Neural progenitor cell (in vitro differentiated cells): ENCODE measurements around the gene MMD2. TPM values are rescaled to one million over a fixed set of nuclear protein-coding genes. Genes with fewer than 3 reads are reported as not detected.

ENCODE experiments used
- DNase-seq: peaks from one replicate; pipeline ENCODE4 v3.0.0-alpha.2; 2016; ENCODE audit warnings: low spot score
- H2AFZ ChIP-seq: fragments of 200-600 bp; sonication (generic); replicated peaks from 2 replicates; pipeline ENCODE4 v1.6.1; 2016; ENCODE audit warnings: antibody characterized with exemption
- H3F3A ChIP-seq: fragments of 200-600 bp; sonication (generic); 2 replicates; pipeline ENCODE4 v1.6.1; 2016; ENCODE audit warnings: antibody characterized with exemption, low read depth
- H3K27ac ChIP-seq: fragments of 200-600 bp; sonication (generic); 2 replicates; pipeline ENCODE4 v1.5.1; 2016; ENCODE audit warnings: mild to moderate bottlenecking
- H3K27me3 ChIP-seq: fragments of 200-600 bp; sonication (generic); 2 replicates; pipeline ENCODE4 v1.6.1; 2016; ENCODE audit warnings: mild to moderate bottlenecking, moderate library complexity
- H3K36me3 ChIP-seq: fragments of 200-600 bp; sonication (generic); 2 replicates; pipeline ENCODE4 v1.5.1; 2016
- H3K4me1 ChIP-seq: fragments of 200-600 bp; sonication (generic); 2 replicates; pipeline ENCODE4 v1.6.1; 2016; ENCODE audit warnings: mixed run types
- H3K4me2 ChIP-seq: fragments of 200-600 bp; sonication (generic); 2 replicates; pipeline ENCODE4 v1.6.1; 2016
- H3K4me3 ChIP-seq: fragments of 200-600 bp; sonication (generic); 2 replicates; pipeline ENCODE4 v1.5.1; 2016
- H3K79me2 ChIP-seq: fragments of 200-600 bp; sonication (generic); 2 replicates; pipeline ENCODE4 v1.6.1; 2016; ENCODE audit warnings: low read depth
- H3K9ac ChIP-seq: fragments of 200-600 bp; sonication (generic); 2 replicates; pipeline ENCODE4 v1.6.1; 2016
- H3K9me3 ChIP-seq: fragments of 200-600 bp; sonication (generic); 2 replicates; pipeline ENCODE4 v1.5.1; 2016; ENCODE audit warnings: low read depth
- H4K20me1 ChIP-seq: fragments of 200-600 bp; sonication (generic); 2 replicates; pipeline ENCODE4 v1.6.1; 2016; ENCODE audit warnings: low read depth
- H3K27ac Mint-ChIP-seq: 3 replicates; pipeline ENCODE4 v1.8.0; 2021; ENCODE audit warnings: mixed read lengths
- H3K27me3 Mint-ChIP-seq: 2 replicates; pipeline ENCODE4 v1.8.0; 2022; ENCODE audit warnings: low read depth, mild to moderate bottlenecking, inconsistent platforms, moderate library complexity, mixed read lengths; ENCODE audit not compliant: insufficient read depth
- H3K36me3 Mint-ChIP-seq: 3 replicates; pipeline ENCODE4 v1.8.0; 2021; ENCODE audit warnings: mixed read lengths
- H3K4me1 Mint-ChIP-seq: 3 replicates; pipeline ENCODE4 v1.8.0; 2021; ENCODE audit warnings: mixed read lengths
- H3K4me3 Mint-ChIP-seq: 3 replicates; pipeline ENCODE4 v1.8.0; 2021; ENCODE audit warnings: mild to moderate bottlenecking, moderate library complexity, mixed read lengths
- H3K9me3 Mint-ChIP-seq: 3 replicates; pipeline ENCODE4 v1.8.0; 2020; ENCODE audit warnings: mixed read lengths
- CTCF ChIP-seq: fragments of 200-600 bp; sonication (generic); IDR thresholded peaks from 2 replicates; pipeline ENCODE4 v1.5.1; 2017; ENCODE audit warnings: antibody characterized with exemption, mild to moderate bottlenecking
- EZH2 ChIP-seq: fragments of 200-600 bp; sonication (generic); IDR thresholded peaks from 2 replicates; pipeline ENCODE4 v1.6.1; 2017; ENCODE audit warnings: antibody characterized with exemption, mild to moderate bottlenecking, moderate library complexity
- EZH2phosphoT487 ChIP-seq: fragments of 200-600 bp; sonication (generic); IDR thresholded peaks from 2 replicates; pipeline ENCODE4 v1.6.1; 2017; ENCODE audit warnings: antibody characterized with exemption
- total RNA-seq: library from RNA; depleted of rRNA; stranded (reverse); fragments of >200 nt; gene quantifications from 2 replicates; pipeline ENCODE4 v1.2.3, GENCODE V29; 2015; ENCODE audit warnings: low replicate concordance

MMD2 gene
- total RNA-seq, 1 donor from 2014 or later, result not detected

GRCh38 chr7:4866528-4867496 is 92.2 kb downstream of the MMD2 start:
- H3K27me3 Mint-ChIP-seq, result peaks cover 8% of the 10 kb centered on the region
- no peak overlapping the region for H3K4me3 ChIP-seq
- H3K27me3 ChIP-seq, result no peaks in the 10 kb centered on the region
- no peak overlapping the region for H3K27ac ChIP-seq
- H4K20me1 ChIP-seq, result no peaks in the 10 kb centered on the region
- H3K4me1 Mint-ChIP-seq, result peaks cover 2% of the 10 kb centered on the region
- H3K9me3 ChIP-seq, result no peaks in the 10 kb centered on the region
- peaks cover 51% of the 10 kb centered on the region for H3K9me3 Mint-ChIP-seq
- no peak for DNase-seq
- H3K4me2 ChIP-seq, result no peak overlapping the region
- H3K36me3 Mint-ChIP-seq, result peaks cover 51% of the 10 kb centered on the region
- TF ChIP-seq EZH2phosphoT487 (no peak), CTCF (no peak), EZH2 (no peak)
- peak overlapping the region; percentile 79 for H3K27ac Mint-ChIP-seq
- H2AFZ ChIP-seq, result no peak overlapping the region
- no peaks in the 10 kb centered on the region for H3K4me1 ChIP-seq
- no peaks in the 10 kb centered on the region for H3K79me2 ChIP-seq
- H3K36me3 ChIP-seq, result no peaks in the 10 kb centered on the region
- H3K9ac ChIP-seq, result no peak overlapping the region
- no peaks in the 10 kb centered on the region for H3F3A ChIP-seq
- H3K4me3 Mint-ChIP-seq, result no peak overlapping the region

GRCh38 chr7:4862156-4862555 is 96.8 kb downstream of the MMD2 start:
- no peaks in the 10 kb centered on the region for H3K4me1 ChIP-seq
- H3K9ac ChIP-seq, result no peak overlapping the region
- H3K9me3 Mint-ChIP-seq, result peaks cover 41% of the 10 kb centered on the region
- H2AFZ ChIP-seq, result no peak overlapping the region
- no peak overlapping the region for H3K27ac ChIP-seq
- H3K27ac Mint-ChIP-seq, result no peak overlapping the region
- H3K4me1 Mint-ChIP-seq, result no peaks in the 10 kb centered on the region
- H3K27me3 ChIP-seq, result peaks cover 4% of the 10 kb centered on the region
- H3K27me3 Mint-ChIP-seq, result peaks cover 2% of the 10 kb centered on the region
- DNase-seq, result no peak
- no peak overlapping the region for H3K4me3 ChIP-seq
- no peak overlapping the region for H3K4me2 ChIP-seq
- no peaks in the 10 kb centered on the region for H4K20me1 ChIP-seq
- TF ChIP-seq EZH2, result no peak
- TF ChIP-seq CTCF, result no peak
- no peak for TF ChIP-seq EZH2phosphoT487
- H3K4me3 Mint-ChIP-seq, result no peak overlapping the region
- H3K36me3 ChIP-seq, result no peaks in the 10 kb centered on the region
- peaks cover 35% of the 10 kb centered on the region for H3K36me3 Mint-ChIP-seq
- no peaks in the 10 kb centered on the region for H3K79me2 ChIP-seq
- H3F3A ChIP-seq, result no peaks in the 10 kb centered on the region
- H3K9me3 ChIP-seq, result no peaks in the 10 kb centered on the region

- no peak for DNase-seq
- H2AFZ ChIP-seq, result no peak within 1 kb of the TSS
- H3K9me3 ChIP-seq, result no peaks in the 10 kb centered on the region
- no peaks in the 10 kb centered on the region for H3K79me2 ChIP-seq
- no peak within 1 kb of the TSS for H3K27ac Mint-ChIP-seq
- peaks cover 4% of the 10 kb centered on the region for H3K27me3 ChIP-seq
- no peak within 1 kb of the TSS for H3K4me3 Mint-ChIP-seq
- peaks cover 2% of the 10 kb centered on the region for H3K27me3 Mint-ChIP-seq
- no peaks in the 10 kb centered on the region for H3F3A ChIP-seq
- no peak within 1 kb of the TSS for H3K27ac ChIP-seq
- no peak within 1 kb of the TSS for H3K4me2 ChIP-seq
- no peak within 1 kb of the TSS for H3K9ac ChIP-seq
- H3K4me1 ChIP-seq, result no peaks in the 10 kb centered on the region
- no peaks in the 10 kb centered on the region for H3K4me1 Mint-ChIP-seq
- peaks cover 37% of the 10 kb centered on the region for H3K9me3 Mint-ChIP-seq
- H3K36me3 Mint-ChIP-seq, result peaks cover 35% of the 10 kb centered on the region
- H4K20me1 ChIP-seq, result no peaks in the 10 kb centered on the region
- TF ChIP-seq CTCF, result no peak
- no peak for TF ChIP-seq EZH2
- no peak for TF ChIP-seq EZH2phosphoT487
- no peak within 1 kb of the TSS for H3K4me3 ChIP-seq
- H3K36me3 ChIP-seq, result no peaks in the 10 kb centered on the region
These were observed 97.3 kb downstream of the MMD2 start, which contains the start of gene PAPOLB for GRCh38 chr7:4861673-4862072. Gene PAPOLB, minus strand, starts transcription at chr7:4862030. Its CDS starts 220 bp downstream, at chr7:4861810.
